Subcutaneous abdominal adipose tissue (tissue), 5 donors: ENCODE data around the gene FAM3D.

Experiments used
- H3K27ac ChIP-seq: one replicate; pipeline ENCODE4 v1.7.0; 2013; ENCODE audit warnings: low read depth, mild to moderate bottlenecking, inconsistent platforms, low read length, moderate library complexity
- H3K27me3 ChIP-seq, 5 donors: one replicate each; pipeline ENCODE4 v1.7.0; 2013; ENCODE audit warnings: low read length in 5 of 5, inconsistent platforms in 1 of 5; ENCODE audit not compliant: control insufficient read depth in 5 of 5, insufficient read depth in 4 of 5
- H3K36me3 ChIP-seq, 5 donors: one replicate each; pipeline ENCODE4 v1.7.0; 2013; ENCODE audit warnings: low read length in 5 of 5; ENCODE audit not compliant: control insufficient read depth in 5 of 5, insufficient read depth in 5 of 5
- H3K4me1 ChIP-seq, 5 donors: one replicate each; pipeline ENCODE4 v1.7.0; 2013; ENCODE audit warnings: low read length in 5 of 5, mild to moderate bottlenecking in 3 of 5, moderate library complexity in 1 of 5; ENCODE audit not compliant: control insufficient read depth in 5 of 5, insufficient read depth in 5 of 5
- H3K4me3 ChIP-seq, 5 donors: one replicate each; pipeline ENCODE4 v1.7.0; 2013; ENCODE audit warnings: low read length in 5 of 5, low read depth in 1 of 5
- H3K9ac ChIP-seq, 5 donors: one replicate each; pipeline ENCODE4 v1.7.0; 2013; ENCODE audit warnings: low read length in 5 of 5, mild to moderate bottlenecking in 4 of 5, moderate library complexity in 3 of 5
- H3K9me3 ChIP-seq, 5 donors: one replicate each; pipeline ENCODE4 v1.7.0; 2013; ENCODE audit warnings: low read length in 5 of 5; ENCODE audit not compliant: control insufficient read depth in 5 of 5
- donor health status: healthy.
- donor health status: healthy.
- donor health status: healthy.
- donor health status: healthy.
- donor health status: healthy.

Gene FAM3D

DNA sequence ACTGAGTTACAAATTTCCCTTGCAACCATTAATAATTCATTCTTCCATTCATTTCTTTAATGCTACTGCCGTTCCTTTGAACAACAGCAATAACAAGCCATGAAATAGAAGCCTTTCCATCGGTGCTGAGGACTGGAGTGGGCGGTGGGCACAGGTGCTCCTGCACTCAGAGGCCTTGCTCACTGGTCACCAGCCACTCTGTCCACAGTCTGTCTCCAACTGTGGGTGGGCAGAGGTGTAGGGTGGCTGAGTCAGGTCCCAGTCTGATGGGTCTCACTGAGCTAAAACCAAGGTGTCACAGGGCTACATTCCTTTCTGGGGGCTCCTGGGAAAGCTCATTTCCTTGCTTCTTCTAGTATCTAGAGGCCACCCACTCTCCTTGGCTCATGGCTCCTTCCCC lies 6.3 kb upstream of the FAM3D start:
- Histone ChIP-seq H3K36me3 (no peaks in the 10 kb centered on the region), H3K27me3 (no peaks in the 10 kb centered on the region), H3K4me1 (peaks cover 0 to 7% (median 0%) of the 10 kb centered on the region in 5 donors), H3K4me3 (no peak overlapping the region), H3K9ac (no peak overlapping the region), H3K9me3 (peaks cover 0 to 5% (median 0%) of the 10 kb centered on the region in 5 donors), H3K27ac (no peak overlapping the region)

DNA sequence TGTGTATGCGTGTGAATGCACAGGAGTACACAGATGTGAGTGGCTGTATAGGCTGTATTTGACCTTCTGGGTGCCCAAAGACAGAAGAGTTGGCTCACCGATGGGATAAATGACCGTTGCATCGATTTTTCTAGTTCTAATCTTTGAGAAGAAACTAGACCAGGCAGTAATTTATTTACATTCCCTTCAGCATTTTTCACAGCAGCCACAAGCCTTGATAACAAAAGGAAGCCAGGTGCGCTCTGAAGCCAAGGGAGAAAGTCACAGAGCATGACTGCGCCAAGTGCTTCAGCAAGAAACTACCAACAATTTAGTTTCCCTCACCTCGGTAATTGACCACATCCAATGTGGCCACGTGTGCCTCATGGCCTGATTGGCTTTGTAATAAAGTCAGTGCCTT lies 5.9 kb upstream of the FAM3D start:
- H3K9ac ChIP-seq, result no peak overlapping the region
- peaks cover 0 to 7% (median 0%) of the 10 kb centered on the region in 5 donors for H3K4me1 ChIP-seq

DNA sequence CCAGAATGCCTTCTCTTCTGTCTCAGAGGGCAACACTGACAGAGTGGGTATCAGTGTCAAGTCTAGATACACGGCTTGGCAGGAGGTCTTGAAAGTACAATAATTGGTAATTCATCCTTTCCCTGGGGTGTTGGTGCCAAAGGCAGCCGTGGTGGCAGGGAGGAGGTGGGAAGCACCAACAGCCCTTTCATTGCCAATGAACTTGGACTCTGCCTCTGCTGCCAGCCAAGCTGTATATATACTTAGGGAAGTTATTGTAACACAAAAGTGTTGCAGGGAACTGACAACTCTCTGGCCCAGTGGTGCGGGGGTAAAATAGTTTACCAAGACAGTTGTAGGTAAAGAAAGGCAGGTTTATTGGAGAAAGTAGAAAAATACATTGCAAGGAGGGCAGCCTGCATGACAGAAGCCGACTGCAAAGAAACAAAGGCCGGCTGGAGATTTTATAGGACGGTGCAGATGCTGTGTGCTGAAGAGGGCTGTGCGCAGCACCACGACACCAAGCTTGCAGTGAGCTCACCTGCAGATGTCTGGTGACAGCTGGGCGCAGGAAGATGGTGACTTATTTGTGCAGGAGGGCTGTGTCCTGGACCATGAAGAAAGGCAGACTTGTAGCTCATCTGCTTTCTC lies 4.0 kb upstream of the FAM3D start:
- Histone ChIP-seq H3K4me1 (peaks cover 0 to 13% (median 0%) of the 10 kb centered on the region in 5 donors), H3K36me3 (no peaks in the 10 kb centered on the region), H3K9me3 (peaks cover 0 to 5% (median 0%) of the 10 kb centered on the region in 5 donors), H3K27ac (no peak overlapping the region), H3K9ac (no peak overlapping the region), H3K4me3 (no peak overlapping the region), H3K27me3 (no peaks in the 10 kb centered on the region)

More for the DNA sequence above, 5.9 kb upstream of the FAM3D start:
- Histone ChIP-seq H3K9me3 (peaks cover 0 to 5% (median 0%) of the 10 kb centered on the region in 5 donors), H3K36me3 (no peaks in the 10 kb centered on the region), H3K27ac (no peak overlapping the region), H3K27me3 (no peaks in the 10 kb centered on the region), H3K4me3 (no peak overlapping the region)

DNA sequence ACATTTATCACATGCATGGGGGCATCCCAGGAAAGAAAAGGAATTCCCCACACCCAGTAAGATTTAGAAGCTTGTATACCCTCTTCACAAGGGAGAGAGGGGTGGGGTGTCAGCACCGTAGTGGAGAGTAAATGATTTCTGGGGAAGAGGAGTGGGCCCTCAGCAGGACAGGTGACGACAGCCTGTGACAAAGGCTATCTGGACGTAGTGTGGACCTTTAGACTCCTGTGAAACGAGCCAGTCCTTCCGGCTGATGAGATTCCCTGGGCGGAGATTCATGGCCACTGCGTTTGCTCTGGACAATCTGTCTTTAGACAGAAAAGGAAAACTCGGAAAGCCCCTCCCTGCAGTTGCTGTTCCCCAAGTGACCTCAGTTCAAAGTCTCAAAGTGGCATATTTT lies 1.7 kb upstream of the FAM3D start:
- peaks cover 0 to 13% (median 0%) of the 10 kb centered on the region in 5 donors for H3K4me1 ChIP-seq
- no peaks in the 10 kb centered on the region for H3K36me3 ChIP-seq
- no peak overlapping the region for H3K9ac ChIP-seq
- peaks cover 0 to 5% (median 0%) of the 10 kb centered on the region in 5 donors for H3K9me3 ChIP-seq
- H3K27ac ChIP-seq, result no peak overlapping the region
- H3K4me3 ChIP-seq, result no peak overlapping the region
- no peaks in the 10 kb centered on the region for H3K27me3 ChIP-seq

DNA sequence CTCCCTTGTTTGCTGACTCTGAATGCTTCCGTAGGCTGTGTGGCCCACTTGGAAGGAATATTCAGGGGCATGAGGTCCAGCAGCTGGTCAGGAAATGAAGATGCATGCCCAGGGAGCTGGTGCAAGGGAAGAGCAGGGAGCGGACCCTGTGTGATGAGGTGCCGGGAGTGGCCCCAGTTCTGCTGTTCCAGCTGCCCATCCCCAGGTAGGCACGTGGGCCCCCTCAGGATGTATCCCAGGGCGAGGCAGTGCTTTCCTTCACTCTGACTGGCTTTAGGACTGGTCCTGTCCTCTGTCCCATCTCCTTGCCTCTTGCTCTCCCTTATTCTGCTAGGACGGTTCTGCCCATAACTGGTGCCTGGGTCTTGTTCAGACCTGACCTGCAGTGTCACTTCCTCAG lies 1.1 kb upstream of the FAM3D start:
- H3K4me3 ChIP-seq, result no peak overlapping the region
- H3K9ac ChIP-seq, result no peak overlapping the region
- H3K9me3 ChIP-seq, result peaks cover 0 to under 1% (median 0%) of the 10 kb centered on the region in 5 donors
- no peak overlapping the region for H3K27ac ChIP-seq
- H3K27me3 ChIP-seq, result no peaks in the 10 kb centered on the region
- peaks cover 0 to 13% (median 0%) of the 10 kb centered on the region in 5 donors for H3K4me1 ChIP-seq
- no peaks in the 10 kb centered on the region for H3K36me3 ChIP-seq

DNA sequence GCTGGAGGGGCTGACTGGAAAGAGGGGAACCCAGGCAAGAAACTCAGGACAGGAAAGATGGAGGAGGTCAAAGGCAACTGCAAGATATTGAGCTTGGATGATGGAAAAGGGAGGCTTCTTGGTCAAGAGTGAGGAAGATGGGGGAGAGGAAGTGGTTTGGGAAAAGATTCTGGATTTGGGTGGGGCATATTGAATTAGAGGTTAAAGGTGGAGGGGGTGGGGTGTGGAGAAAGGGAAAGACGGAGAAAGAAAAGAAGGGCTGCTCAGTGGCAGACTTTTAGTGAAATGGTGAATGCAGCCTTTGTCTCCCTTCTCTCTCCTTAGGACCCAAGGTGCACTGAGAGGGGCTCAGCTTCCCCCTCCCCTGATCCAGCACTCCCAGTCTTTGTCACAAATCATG lies 655 bp upstream of the FAM3D start:
- Histone ChIP-seq H3K9ac (no peak overlapping the region), H3K27me3 (no peaks in the 10 kb centered on the region), H3K9me3 (no peaks in the 10 kb centered on the region), H3K27ac (no peak overlapping the region), H3K4me3 (no peak overlapping the region), H3K36me3 (no peaks in the 10 kb centered on the region), H3K4me1 (peaks cover 0 to 13% (median 0%) of the 10 kb centered on the region in 5 donors)

DNA sequence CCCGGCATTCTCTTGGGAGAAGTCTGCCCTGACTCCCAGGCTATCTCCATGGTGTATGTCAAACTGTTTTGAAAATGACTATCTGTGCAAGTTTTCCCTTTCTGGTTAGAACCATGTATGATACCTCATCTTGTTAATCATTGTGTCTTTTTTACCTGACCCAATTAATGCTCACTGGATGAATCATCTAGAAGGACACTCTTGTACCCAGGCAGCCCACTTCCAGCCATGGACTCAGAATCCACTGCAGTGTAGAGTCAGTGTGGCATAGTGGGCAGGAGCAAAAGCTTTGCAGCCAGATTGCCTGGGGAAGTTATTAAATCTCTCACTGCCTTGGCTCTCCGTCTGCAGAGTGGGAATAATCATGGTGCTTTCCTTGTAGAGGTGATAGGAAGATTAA lies 1.2 kb downstream of the FAM3D start:
- H3K27ac ChIP-seq, result no peak overlapping the region
- H3K27me3 ChIP-seq, result no peaks in the 10 kb centered on the region
- H3K36me3 ChIP-seq, result no peaks in the 10 kb centered on the region
- H3K4me3 ChIP-seq, result no peak overlapping the region
- H3K9me3 ChIP-seq, result no peaks in the 10 kb centered on the region
- H3K9ac ChIP-seq, result no peak overlapping the region
- peaks cover 0 to 9% (median 0%) of the 10 kb centered on the region in 5 donors for H3K4me1 ChIP-seq

DNA sequence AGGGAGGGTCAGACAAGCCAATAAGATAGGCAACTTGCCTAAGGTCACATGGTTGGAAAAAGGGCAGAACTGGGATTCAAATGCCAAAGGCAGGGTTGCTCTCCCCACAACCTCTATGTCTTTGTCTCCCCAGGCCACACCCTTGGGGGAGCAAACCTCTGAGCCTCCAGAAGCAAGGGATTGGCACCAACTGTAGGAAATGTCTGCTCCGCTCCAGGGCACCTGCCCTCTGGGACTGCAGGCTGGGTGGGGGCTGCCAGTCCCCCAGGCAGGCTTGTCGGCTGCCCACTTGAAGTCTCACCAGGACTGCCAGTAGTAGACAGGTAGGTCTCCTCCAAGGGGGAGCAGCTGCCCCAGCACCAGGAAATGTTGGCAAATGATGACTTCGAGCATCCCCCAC lies 2.0 kb downstream of the FAM3D start:
- H3K4me1 ChIP-seq, result peaks cover 0 to 9% (median 0%) of the 10 kb centered on the region in 5 donors
- no peak overlapping the region for H3K27ac ChIP-seq
- no peaks in the 10 kb centered on the region for H3K36me3 ChIP-seq
- no peak overlapping the region for H3K4me3 ChIP-seq
- H3K27me3 ChIP-seq, result no peaks in the 10 kb centered on the region
- H3K9me3 ChIP-seq, result no peaks in the 10 kb centered on the region
- no peak overlapping the region for H3K9ac ChIP-seq

DNA sequence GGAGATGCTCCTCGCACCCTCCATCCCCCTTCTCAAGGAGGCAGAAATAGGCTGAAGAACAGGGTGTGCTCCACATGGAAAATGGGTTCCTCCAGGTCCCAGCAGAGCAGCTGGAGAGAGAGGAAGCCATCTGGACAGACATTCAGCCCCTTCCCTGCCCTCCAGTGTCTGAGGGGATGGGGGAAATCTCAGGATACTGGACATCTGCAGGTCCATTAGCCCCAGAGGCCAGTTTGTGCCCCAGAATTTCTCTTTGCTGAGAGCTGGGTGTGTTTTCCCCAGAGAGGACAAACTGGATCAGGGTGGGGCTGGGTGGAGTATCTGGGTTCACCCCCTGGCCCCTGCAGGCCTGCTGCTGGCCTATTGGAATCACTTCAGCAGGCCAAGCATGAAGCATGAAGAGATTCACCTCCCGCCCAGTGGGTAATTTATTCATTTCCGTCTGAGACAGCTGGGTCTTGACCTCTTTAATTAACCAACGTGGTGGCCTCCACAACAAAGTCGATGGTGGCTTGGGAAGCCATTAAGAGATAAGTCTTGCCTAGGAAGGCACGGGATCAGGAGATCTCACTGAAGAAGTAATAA lies 4.6 kb downstream of the FAM3D start:
- no peak overlapping the region for H3K4me3 ChIP-seq
- H3K9ac ChIP-seq, result no peak overlapping the region
- peaks cover 0 to 4% (median 0%) of the 10 kb centered on the region in 5 donors for H3K4me1 ChIP-seq
- H3K27ac ChIP-seq, result no peak overlapping the region
- no peaks in the 10 kb centered on the region for H3K27me3 ChIP-seq
- no peaks in the 10 kb centered on the region for H3K9me3 ChIP-seq
- no peaks in the 10 kb centered on the region for H3K36me3 ChIP-seq

DNA sequence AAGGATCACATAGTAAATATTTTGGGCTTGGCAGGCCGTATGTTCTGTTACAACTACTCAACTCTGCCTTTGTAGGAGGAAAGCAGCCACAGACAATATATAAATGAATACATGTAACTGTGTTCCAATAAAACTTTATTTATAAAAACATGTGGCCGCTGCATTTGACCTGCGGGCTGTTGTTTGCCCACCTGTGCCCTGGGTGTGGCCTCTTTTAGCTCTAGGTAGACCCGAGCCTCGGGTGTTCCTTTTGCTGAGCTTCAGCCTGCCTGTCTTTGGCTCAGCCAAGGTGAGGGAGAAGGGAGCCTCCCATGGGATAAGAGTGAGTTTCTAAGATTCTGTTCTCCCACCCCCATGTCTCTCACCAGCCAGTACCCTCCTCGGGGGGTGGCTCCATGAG lies 5.6 kb downstream of the FAM3D start:
- no peak overlapping the region for H3K27ac ChIP-seq
- H3K4me3 ChIP-seq, result no peak overlapping the region
- no peak overlapping the region for H3K9ac ChIP-seq
- no peaks in the 10 kb centered on the region for H3K9me3 ChIP-seq
- no peaks in the 10 kb centered on the region for H3K4me1 ChIP-seq
- no peaks in the 10 kb centered on the region for H3K36me3 ChIP-seq
- peaks cover 0 to 6% (median 0%) of the 10 kb centered on the region in 5 donors for H3K27me3 ChIP-seq
